Measurements from ENCODE around the gene SLC9A3.

- no peak for TF ChIP-seq CTCF (IDR thresholded peaks at IDR 0.05; ENCODE audit: low read depth, low read length)
- no peak for TF ChIP-seq EZH2phosphoT487 (IDR thresholded peaks at IDR 0.05; ENCODE audit: low read depth)
Observed at GRCh38 chr5:472076-472655, 52.1 kb downstream of the SLC9A3 start.
